A204.1 (cell line): ENCODE measurements around the gene EXOC3.
"Not testable (repeated sequence)": the region's sequence is repeated elsewhere in the genome, so short reads cannot be mapped to it uniquely, and the experiment has no call there.

Experiments
- FAIRE-seq: peaks from 2 replicates; lab custom pipeline; 2012; peaks lifted over from hg19 to GRCh38; lab: Jason Lieb, UNC

Gene EXOC3

DNA sequence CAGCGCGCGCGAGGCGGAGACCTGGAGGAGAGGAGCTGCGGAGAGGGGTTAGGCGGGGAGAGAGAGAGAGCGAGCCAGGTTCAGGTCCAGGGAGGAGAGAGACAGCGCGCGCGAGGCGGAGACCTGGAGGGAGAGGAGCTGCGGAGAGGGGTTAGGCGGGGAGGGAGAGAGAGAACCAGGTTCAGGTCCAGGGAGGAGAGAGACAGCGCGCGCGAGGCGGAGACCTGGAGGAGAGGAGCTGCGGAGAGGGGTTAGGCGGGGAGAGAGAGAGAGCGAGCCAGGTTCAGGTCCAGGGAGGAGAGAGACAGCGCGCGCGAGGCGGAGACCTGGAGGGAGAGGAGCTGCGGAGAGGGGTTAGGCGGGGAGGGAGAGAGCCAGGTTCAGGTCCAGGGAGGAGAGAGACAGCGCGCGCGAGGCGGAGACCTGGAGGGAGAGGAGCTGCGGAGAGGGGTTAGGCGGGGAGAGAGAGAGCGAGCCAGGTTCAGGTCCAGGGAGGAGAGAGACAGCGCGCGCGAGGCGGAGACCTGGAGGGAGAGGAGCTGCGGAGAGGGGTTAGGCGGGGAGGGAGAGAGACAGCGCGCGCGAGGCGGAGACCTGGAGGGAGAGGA, 31.4 kb downstream of the EXOC3 start:
- not testable (repeated sequence) for FAIRE-seq

DNA sequence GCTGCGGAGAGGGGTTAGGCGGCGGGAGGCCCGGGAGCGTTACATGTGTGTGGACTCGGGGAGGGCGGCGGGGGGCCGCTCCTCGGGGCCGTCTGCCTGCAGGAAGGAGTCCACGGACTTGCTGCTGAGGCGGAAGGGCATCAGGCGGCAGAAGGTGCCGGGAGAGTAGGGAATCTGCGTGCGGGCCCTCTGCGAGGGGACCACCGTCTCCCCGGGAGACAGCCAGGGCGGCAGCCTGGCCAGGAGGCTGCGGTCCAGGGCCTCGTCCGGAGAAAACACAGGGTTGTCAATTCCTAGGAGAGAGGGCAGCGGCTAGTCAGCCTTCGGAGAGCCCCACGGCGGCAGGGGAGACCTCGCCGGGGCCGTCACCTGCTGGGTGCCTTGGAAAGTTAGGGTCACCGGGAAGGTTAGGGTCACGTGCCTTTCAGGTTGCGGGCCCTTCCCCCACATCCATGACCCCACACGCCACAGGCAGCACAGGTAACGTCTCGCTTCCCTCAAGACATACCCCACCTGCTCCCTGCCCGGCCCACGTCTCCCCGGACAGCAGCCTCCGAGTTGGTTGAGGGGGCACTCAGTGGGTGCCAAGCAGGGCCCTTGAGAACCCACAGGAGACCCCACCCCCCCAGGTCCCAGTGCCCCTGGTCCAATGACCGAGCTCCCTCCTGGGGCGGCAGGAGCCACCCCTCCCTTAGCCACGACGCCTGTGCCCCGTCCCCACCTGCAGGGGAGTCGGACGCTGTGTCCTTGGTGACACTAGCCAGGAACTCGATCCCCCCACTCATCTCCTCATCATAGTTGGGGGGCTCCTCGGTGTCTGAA, 32.1 kb downstream of the EXOC3 start:
- FAIRE-seq, result no peak

DNA sequence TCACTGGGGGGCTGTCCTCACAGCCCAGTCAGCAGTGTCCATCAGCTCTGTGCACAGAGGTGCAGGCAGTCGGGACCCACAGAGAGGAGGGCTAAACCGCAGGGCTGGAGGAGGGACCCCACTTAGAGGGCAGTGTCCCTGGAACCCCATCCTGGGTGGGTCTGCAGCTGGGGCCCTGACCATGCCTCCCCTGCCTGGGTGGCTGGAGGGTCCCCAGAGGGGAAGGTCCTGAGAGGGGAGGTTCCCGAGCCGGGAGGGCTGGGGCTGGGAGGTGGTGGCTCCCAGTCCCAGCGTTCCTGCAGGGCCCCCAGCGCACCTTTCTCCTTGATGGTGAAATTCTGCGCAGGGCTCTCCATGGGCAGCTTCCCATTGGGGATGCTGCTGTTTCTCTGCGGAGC, 32.7 kb downstream of the EXOC3 start:
- no peak for FAIRE-seq

DNA sequence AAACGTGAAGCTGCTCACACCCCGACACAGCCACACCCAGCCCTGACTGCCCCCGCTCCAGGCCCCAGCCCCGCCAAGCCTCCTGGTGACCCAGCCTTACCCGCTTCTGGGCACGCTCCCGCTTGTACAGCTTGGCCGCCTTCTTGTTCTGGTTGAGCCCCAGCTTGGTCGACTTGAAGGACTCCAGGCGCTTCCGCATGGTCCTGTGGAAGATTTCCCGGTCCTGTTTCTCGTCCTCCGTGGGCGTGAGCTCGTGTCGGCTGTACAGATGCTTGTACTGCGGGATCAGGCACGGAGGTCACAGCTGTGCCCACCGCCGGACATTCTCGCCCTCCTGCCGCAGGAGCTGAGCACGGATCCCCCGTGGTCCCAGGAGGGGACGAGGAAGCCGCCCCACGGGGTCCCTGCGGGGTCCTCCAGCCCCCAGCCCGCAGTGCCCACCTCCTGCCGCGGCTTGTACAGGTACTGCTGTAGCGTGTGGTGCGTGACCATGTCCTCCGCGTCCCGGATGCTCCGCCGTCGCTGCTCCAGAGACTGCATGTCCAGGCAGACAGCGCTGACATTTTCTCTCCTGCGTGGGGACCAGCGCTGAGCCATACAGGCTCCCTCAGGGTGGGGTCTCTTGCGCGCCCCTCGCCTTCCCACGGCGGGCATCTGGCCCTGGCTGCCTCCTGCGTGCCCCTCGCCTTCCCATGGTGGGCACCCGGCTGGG, 33.3 kb downstream of the EXOC3 start:
- no peak for FAIRE-seq

DNA sequence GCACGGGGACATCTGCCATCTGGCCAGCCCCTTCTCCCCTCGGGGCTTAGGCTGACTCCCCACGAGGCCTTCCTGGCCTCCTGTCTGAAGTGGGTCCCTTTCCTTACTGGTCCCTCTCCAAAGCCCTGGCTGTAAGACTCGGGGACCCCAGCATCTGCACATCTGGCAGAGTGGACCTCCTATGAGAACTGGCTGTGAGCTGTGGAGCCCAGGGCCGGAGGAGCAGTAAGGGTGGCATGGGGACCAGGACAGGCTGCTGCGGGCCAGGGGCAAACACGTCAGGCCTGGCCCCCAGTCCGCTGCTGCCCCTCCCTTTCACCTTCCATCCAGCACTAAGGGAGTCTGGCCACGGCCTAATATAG, 33.8 kb downstream of the EXOC3 start:
- no peak for FAIRE-seq

DNA sequence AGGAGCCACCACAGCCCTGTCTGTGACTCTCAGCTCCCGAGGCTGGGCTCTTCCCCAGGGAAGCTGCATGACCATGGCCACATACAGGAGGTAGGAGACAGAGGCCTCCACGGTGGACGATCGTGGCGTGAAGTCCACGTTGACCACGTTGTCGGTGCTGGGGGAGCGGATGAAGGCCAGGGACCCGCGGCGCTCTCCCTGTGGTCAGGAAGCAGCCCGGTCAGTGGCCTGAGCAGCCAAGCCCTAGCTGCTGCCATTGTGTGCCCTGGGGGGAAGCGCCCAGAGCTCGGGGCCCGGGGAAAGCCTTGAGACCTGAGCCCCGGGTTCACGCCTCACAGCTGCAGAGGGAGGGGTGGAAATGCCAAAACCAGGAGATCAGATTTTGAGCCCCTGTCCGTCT, 34.3 kb downstream of the EXOC3 start:
- FAIRE-seq, result no peak

DNA sequence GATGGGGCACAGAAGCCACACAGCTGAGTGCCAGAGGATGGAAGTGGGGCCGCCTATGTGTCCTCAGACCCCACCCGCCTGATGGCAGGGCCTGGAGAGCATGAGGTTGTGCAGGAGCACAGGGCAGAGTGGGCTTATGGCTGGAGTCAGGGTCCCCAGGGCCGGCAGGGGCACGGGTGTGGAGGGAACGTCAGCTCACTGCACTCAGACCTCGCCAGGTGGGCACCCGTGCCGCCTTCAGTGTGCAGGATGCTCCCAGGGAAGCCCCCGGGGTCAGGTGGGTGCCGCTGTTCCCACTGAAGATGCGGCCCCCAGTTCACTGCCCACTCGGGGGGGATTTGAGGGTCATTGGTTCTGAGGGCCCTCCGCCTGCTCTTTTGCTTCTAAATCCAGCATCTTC, 34.9 kb downstream of the EXOC3 start:
- FAIRE-seq, result no peak

DNA sequence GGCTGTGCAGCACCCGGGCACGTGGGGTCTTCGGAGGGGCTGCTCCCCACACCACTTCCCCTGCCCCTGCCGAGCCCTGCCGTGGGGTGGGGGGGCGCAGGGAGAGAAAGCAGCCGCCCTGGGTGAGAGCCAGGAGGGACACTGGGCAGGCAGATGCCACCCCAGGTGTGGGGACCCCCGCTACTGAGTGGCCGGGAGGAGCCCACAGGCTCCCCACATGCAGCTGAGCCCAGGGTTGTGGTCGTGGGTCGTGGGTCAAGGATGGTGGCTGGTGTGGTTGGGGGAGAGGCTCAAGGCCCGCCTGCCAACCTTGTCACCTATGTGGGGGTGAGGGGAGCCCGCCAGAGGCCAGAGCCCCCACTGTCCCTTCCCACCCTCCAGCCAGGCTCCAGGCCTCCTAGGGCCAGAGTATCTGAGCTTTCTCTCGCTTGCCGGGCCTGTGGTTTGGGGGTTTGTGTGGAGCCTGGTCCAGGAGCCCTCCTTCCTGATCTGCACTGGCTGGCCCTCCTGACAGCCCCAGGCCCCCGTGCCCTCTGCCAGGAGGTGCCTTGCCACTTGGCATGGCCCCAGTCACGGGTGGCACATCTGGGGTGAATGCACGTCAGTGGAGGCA, 35.5 kb downstream of the EXOC3 start:
- no peak for FAIRE-seq

DNA sequence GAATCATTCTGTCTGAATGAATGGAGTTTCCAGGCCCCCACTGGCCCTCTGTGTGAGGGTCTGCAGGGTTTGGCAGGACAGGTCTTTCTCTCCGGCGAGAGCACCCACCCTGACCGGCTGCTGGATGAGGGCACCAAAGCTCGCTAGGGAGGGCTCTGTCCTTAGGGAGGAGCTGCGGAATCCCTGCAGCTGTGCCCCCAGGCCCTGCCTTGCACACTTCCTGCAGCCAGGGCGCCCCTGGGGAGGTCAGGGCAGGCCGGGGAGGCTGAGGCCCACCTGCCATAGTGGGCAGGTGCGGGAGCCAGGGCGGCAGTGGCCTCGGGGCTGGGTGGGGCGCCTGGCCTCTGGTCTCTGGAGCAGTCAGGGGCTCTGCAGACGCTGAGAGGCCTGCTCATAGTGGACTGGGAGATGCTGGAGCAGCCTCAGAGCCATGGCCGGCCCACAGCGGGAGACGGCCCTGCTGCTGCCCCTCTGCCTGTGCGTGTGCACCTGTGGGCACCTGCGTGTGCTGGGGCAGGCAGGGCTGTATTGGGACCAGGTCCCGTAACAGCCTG, 36.1 kb downstream of the EXOC3 start:
- no peak for FAIRE-seq

DNA sequence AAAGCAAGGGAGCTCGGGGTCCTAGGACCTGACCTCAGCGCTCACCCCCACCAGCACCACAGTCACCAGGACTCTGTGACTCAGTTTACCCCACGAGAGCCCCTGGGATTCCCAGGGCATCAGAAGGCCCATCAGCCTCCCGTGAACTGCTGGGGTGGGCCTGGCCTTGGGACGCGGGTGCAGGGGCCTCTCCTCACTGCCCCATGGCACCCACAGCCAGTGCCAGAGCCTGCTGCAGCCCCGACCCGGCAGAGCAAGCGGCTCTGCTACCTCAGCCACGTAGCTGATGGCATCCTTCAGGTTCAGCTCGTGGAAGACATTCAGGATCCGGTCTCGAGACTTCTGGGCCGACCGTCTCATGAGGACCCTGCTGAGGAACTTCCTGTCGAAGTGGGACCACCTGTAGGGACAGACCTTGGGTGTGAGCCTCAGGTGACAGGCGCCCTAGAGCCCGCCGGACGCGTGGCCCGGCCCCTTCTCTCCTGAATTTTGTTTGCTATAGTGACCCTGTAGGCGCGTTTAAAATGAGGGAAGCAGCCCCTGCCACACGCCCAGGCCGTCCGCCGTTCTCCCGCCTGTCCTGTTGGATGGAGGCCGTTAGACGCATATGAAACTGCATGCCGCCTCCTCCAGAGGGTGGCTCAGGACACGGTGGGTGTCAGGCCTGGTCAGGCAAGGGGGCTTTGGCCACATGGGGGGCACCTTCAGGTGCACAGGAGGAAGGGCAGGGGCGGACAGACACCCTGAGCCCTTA, 36.8 kb downstream of the EXOC3 start:
- no peak for FAIRE-seq

DNA sequence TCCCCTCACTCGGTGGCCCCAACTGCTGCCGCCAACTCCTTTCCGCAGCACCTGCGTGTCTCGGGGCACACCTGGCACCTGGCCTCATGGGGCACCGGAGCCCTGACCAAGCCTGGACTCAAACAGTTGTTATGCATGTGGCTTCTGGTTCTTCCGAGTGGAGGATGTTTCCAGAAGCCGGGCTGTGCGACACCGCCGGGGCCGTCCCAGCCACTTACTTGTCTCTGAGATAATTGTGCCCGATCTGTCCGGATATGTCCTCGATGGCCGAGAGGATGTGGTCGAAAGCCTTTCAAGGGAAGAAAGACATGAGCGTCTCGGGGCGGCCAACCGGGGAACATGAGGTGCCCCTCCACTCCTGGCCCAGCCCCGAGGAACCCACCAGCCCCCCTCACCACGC, 38.4 kb downstream of the EXOC3 start:
- no peak for FAIRE-seq

DNA sequence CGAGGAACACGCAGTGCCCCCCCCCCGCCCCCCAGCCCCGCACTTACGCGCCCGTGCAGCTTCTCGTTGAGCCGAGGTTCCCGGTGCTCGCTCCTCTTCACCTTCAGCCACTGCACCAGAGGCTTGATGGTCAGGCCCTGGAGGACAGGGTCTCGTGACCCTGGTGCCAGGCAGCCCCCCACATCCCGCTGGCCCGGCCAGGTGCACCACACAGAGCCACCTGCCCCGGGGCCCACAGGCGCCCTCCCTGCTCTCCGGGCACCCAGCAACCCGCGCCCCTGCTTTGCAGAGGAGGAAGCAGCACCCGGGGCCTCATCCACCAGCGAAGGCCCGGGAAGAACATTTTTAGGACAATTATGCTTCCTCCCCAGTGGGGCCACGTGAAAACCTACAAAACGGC, 39.0 kb downstream of the EXOC3 start:
- no peak for FAIRE-seq

DNA sequence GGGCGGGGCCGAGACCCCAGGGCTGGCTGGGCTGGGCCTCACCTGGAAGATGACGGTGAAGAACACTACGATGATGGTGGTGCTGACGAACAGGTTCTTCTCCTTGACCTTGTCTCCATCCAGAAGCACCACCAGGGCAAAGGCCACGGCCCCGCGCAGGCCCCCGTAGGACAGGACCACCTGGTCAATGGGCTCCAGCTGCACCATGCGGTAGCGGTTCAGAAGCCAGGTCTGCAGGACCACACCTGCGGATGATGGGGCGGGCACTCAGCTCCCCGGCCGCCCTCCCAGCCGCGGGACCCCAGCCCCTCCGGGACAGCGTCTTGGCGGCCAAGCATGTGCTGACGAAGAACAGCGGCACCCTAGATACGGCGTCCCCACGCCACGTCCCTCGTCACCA, 39.5 kb downstream of the EXOC3 start:
- no peak for FAIRE-seq

DNA sequence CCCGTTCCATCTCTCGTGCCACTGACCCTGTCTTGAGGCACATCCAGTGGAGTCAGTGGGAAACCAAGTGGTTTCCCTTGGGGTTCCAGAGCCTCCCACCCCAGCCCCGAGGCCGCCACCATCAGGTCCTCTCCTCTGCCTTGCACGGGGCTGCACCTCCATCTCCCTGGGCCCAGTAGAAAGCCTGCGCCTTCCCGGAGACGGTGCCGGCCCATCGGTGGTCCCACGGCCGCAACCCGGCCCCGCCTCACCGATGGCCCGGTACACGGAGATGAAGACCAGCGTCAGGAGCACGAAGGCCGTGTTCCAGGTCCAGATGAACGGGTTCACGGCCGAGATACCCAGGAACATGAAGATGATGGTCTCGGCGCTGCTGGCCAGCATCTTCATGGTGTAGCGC, 40.0 kb downstream of the EXOC3 start:
- FAIRE-seq, result no peak

DNA sequence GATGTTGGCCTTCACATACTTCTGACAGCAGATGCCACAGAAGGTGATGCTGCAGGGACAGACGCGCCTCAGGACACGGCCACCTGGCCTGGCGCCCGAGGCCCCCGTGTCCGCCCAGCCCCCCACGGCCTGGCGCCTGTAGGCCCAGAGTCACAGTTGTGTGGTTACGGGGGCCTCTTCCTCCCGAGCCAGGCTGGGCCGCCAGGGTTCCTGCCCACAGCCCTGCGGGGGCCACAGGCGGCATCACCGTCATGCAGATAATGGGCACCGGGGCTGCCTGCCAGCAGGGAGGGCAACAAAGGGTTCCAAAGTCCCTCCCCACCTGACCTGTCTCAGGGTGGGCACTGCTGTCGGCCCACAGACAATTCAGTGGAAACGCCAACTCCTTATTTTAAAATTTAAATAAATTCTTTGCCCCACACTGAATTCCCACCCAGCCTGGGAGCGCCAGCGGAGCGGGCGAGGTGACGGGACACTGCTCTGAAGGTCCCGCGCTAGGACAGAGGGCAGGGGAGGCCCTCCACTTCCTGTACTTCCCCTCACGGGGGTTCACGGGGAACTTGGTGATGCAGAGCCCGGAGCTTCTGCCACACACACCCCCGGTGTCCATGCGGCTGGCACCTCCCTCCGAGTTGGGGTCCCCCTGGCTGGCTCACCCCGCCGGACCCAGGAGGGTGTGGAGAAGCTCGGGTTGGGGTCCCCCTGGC, 40.6 kb downstream of the EXOC3 start:
- no peak for FAIRE-seq

DNA sequence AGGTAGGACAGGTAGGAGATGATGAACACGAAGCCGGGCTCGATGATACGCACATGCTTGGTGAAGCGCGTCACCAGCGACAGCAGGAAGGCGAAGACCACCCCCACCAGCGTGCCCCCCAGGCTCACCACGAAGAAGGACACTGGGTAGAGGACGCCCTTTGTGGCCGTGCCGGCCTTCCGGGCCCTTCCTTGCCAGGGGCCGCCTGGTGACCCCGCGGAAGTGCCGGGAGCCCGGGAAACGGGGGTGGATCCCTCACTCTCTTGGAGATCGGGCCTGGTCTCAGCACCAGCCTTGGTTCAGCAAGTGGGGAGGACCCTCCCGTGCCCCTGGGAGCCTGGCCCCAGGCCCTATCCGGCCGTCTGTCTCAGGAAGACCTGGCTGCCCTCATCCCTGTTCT, 41.6 kb downstream of the EXOC3 start:
- FAIRE-seq, result no peak

DNA sequence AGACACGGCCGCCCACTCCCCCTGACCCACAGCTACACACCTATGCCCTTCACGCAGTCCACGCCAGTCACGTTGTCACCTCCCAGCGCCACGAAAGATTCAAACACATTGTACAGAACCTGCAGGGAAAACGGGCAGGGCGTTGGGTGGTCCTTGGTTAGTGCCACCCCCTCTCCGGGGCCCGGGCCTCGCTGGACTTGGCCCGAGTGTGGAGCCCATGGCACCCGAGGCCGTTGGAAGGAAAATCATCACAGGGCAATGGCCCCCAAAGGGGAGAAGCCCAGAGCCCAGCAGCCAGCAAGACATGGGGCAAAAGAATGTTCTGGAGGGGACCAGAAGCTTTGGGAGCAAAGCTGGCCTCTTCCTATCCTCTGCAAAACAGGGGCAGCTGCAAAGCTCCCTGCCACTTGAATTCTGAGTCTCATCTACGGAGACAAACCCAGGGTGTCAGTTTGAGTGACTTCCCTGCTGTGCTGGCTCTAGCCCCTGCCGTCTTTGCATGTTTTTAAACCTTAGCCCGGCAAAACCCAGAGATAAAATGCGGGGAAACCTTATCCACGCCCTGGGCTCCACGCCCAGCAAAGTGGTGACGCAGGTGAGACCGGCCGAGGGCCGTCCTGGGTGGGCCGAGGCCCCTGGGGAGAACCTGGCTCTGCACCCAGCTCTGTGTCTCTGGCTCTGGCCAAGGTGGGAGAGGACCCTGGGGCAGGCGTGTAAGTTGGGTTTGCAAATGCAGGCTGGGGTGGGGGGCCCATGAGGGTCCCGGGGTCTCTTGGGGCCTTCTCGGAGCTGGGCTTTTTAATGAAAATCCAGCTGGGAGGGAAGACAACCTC, 42.4 kb downstream of the EXOC3 start:
- no peak for FAIRE-seq

DNA sequence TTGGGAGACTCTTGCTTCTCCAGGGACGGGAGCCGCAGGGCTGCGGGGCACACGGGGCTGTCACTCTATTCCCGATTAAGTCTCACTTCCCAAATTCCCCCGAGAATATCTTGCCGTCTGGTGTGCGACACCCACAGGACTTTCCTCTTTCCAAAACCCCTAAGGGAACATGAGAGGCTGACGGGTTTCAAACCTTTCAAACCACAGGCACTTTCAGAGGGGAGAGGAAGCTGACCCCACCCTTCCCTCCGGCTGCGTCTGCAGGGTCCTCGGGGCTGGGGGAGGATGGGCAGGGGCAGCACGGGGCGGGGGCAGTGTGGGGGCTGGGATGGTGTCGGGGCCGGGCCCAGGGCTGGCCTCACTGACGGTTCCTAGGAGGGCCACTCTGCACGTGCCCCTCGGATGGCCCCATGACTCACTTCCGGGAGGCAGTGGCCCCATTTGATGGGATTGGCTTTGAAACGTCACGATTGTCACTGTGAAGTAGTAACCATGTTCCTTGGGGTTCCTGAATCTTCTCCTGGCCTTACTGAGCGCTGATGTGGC, 43.0 kb downstream of the EXOC3 start:
- no peak for FAIRE-seq

DNA sequence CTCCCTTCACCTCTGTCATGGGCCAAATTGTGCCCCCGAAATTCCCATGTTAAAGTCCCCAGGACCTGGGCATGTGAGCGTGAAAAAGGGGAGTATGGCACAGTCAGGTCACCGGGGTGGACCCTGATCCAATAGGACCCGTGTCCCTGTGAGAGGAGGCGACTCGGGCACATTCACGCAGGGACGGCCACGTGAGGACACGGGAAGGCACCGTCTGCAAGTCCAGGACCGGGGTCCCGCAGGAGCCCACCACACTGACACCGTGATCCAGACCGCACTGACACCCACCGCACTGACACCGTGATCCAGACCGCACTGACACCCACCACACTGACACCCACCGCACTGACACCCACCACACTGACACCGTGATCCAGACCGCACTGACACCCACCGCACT, 43.6 kb downstream of the EXOC3 start:
- FAIRE-seq, result not testable (repeated sequence)

DNA sequence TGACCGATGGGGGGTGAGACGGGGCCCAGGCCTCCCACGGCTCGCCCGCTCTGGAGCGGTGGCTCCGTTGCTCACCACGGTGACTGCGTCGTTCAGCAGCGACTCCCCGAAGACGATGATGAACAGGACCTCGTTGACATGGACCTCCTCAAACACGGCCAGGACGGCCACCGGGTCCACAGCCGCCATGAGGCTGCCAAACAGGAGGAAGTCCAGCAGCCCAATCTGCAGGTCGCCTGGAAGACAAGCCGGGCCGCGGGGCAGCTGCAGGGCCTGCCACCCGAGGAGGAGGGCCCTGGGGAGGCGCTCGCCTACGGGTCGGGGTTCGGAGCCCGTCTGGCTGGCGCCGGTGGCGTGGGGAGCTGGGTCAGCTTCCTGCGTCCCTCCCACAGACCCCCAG, 45.3 kb downstream of the EXOC3 start:
- no peak for FAIRE-seq
